GM19035 (cell line): ENCODE measurements around the gene SLC23A2.
A peak's percentile ranks its signal among the peaks of the same experiment; 100 is the strongest.

Source experiments
- ATAC-seq: cut with Tn5 transposase; IDR thresholded peaks from one replicate; pipeline ENCODE4 v1.9.1; 2021; ENCODE audit not compliant: unreplicated experiment

Gene SLC23A2

DNA sequence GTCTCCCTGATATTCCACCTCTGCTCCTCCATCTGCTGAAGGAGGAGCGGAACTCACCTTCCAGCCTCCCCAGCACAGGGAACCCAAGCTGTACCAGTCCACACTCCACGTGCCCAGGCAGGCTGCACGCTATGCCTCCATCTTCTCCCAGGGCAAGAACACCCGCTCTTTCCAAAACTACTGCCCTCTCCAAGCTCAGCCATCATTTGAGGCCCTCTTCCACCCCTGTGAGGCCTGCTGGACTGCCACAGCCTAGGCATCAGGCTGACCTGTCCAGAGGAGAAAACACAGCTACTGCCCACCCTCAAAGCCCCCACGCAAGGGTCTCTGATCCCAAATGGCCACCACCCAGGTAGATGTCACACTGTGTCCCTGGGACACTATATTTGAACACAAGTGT is 179.7 kb downstream of the SLC23A2 start:
- no peak for ATAC-seq

GRCh38 chr20:4820806-4821518 is 180.3 kb downstream of the SLC23A2 start:
- no peak for ATAC-seq

DNA sequence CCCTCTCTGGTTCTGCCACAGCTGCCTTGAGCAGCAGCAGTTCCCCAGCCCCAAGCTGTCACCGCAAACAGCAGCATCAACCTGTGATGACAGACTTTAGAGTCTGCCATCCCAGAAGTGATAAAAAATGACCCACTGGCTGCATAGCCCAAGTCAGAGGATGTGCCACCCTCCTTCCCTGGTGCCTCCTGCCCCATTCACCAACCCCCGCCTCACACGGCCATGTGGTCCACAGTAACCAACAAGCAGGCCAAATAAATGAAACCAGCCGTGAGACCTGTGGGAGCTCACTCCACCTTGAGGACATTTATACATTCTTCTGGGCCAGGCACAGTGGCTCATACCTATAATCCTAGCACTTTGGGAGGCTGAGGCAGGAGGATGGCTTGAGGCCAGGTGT is 181.4 kb downstream of the SLC23A2 start:
- ATAC-seq = no peak

DNA sequence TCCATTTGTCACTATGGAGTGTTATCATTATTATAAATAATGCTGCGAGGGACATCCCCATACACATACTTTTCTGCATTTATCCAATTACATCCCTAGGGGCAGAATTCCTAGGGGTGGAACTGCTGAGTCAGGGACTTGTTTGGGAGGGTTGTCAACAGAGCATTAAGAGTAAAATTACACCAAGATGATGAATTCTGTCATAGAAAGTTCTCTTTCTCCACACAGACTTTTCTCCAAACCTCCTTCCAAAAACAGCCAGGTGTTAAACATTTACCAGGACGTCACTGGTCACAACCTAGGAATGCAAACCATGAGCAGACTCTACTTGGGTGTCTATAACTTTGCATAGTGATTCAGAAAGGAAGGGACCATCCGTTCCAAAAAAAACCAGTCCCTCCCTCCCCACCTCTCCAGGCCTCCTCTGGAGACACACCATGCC is 184.1 kb downstream of the SLC23A2 start:
- no peak for ATAC-seq

DNA sequence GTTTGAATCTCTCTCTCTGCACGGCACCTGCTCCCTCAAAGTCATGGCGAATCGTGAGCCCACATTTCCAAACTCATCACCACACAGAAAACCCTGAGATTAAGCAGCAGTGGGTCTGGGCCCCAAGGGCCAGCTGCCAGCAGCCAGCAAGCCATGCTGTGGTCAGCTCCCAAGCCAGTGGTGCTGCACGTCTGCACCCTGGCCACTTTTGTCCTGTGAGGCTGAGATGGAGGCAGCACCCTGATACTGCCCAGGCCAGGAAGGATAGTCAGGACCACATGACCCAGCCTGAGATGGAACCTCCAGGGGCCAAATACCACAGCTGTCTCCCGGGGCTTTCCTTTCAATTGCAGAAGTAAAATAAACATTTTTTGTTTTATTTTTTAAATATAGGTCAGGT is 185.7 kb downstream of the SLC23A2 start:
- ATAC-seq = no peak

DNA sequence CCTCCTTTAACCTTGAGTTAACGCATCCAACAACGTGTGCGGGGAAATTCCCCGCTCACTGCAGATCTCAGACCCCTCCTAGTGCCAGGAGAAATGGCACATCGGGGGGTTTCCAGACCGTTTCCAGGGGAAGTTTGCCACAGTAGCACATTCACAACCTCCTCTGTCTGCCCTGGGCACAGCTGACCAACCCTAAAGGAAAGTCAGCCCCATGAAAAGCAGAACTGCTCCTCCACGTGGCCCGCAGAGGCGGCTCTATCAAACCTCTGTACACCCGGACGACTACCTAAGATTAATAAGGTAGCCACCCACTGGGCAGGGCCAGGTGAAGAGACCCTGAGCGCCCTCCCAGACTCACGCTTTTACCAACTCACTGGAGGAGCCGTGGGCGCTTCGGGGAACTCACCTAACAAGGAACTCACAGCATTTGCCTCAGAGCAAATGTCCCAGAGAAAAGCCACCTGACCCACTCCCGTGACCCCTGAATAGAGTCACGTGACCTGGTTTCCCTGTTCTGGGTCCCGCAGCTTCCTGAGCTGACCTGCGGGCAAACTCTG is 186.5 kb downstream of the SLC23A2 start:
- peak; percentile 58 for ATAC-seq

DNA sequence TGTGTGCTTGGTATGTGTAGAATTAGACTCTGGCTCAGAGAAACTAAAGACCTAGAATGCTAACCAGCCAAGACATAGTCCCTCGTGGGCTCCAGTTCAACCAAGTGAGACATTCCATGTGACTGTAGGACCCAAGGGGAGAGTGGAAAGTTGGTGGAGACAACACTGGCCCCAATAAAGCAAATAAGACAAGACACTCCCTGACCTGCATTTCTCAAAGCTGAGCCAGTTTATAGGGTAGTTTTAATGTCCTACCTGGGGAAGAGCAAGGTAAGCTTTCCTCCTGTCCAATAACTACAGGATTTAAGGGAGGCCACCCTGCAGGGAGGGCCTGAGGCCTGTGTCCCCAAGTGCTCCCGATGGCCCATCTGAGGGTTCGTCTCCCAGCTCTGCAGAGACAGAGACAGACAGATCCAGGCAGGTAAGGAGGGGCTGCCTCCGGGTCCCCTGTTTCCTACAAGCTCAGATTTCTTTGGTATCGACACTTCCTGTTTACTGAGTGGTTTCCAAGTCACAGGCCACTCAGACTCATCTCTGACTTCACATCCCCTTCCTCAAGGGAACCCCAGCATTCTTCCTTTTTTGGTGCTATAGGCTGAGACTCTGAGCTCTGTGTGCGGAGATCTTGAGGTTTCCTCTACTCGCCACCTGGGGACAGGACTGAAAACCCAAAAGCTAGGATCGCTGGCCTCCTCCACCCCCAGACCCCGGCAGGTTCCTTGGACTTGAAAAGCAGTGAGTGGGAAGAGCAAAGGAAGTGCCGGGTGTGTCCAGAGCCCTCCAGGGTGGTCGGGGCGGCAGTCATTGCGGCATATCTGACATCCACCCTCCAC is 187.2 kb downstream of the SLC23A2 start:
- peak; percentile 50 for ATAC-seq

DNA sequence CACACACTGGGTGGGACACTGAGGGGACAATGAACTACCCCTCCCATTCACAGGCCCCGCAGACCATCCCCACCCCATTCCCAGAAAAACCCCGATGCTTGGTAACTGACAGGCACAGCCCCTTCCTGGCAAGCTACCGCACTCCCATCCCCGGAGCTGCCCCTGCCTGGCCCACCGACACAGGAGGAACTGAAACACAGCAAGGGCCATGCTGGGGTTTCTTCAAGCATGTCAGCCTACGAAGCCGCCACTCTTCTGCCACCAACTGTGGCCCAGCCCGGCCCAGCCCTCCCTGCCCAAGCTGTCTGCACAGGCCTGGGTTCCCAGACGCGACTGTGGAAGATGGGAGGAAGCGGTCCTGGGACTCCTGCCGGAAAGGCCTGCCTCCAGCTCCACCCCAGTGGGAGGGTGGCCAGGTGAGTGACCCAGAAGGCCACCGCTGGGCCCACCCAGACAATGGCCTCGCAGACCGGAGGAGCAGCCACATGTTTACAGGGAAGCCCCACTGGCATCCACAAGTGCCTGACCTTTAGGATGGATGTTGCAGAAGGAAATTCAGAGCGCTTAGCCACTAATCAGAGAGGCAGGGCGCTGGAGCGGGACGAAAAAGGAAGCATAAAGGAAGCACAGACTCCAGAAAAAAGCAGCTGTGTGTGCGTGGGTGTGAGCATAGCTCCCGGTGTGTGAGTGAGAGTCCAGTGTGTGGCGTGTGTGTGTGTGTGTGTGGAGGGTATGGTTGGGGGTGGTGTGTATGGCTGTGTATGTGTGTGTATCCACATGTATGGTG is 188.0 kb downstream of the SLC23A2 start:
- peak; percentile 34 for ATAC-seq

- no peak for ATAC-seq
These were observed 188.7 kb downstream of the SLC23A2 start for GRCh38 chr20:4812641-4813075.

- ATAC-seq = no peak
These were observed 189.1 kb downstream of the SLC23A2 start for GRCh38 chr20:4812216-4812615.

DNA sequence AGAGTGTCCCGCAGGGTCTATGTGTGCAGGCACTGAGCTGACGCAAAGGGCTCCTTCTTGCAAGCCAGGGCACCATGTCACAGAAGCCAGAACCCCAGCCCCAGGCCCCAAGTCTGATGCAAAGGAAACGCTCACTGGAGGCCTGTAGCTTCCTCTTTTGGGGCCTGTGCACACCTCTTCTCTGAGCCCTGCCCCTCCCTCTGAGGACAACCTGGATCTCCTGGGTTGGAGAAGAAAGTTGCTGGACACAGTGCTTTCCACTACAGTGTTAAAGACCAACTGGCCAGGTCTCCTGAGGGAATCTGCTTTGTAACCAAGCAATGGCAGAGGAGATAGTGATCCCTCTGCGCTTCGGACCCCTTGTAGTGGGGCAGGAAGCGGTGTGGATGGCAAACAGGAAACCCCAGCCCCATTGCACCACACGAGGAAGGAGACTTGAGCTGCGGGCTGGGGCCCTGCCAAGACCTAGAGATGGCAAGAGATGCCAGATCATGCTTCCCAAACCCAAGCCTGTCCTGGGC is 189.6 kb downstream of the SLC23A2 start:
- ATAC-seq = no peak

DNA sequence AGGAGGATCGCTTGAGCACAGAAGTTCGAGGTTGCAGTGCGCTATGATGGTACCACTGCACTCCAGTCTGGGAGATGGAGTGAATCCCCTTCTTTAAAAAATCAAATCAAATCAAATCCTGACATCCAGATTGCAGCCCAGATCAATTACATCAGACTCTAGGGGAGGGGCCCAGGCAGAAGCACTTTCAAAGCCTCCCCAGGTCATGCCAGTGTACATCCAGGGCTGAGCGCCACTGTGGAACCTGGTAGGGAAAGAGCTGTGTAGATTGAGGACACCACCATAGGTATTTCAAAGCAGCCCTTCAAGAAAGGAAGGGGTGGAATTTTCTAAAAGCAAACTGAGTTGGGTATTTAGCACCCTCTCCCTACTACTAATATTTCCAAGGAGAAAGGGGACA is 190.1 kb downstream of the SLC23A2 start:
- no peak for ATAC-seq

GRCh38 chr20:4810426-4811019 is 190.8 kb downstream of the SLC23A2 start:
- no peak for ATAC-seq

- ATAC-seq = no peak
These were observed 191.6 kb downstream of the SLC23A2 start for GRCh38 chr20:4809707-4810106.

DNA sequence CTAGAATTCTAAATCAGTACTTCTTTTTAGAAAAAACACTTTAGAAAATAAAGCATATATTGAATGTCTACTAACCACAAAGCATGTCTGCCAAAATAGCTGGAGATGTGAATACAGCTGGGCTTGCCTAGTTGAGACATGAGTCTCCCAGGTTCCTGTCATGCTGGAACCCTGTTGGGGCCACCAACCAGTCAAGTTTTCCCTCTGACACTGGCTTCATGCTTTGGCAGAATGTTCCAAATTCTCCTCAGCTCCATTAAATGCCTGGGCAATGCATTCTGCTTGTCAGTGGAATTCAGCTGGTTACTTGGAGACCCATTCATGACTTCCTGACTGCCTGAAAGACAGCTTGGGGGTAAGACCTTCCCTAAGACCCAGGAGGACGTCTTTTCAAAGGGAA is 192.4 kb downstream of the SLC23A2 start:
- no peak for ATAC-seq

DNA sequence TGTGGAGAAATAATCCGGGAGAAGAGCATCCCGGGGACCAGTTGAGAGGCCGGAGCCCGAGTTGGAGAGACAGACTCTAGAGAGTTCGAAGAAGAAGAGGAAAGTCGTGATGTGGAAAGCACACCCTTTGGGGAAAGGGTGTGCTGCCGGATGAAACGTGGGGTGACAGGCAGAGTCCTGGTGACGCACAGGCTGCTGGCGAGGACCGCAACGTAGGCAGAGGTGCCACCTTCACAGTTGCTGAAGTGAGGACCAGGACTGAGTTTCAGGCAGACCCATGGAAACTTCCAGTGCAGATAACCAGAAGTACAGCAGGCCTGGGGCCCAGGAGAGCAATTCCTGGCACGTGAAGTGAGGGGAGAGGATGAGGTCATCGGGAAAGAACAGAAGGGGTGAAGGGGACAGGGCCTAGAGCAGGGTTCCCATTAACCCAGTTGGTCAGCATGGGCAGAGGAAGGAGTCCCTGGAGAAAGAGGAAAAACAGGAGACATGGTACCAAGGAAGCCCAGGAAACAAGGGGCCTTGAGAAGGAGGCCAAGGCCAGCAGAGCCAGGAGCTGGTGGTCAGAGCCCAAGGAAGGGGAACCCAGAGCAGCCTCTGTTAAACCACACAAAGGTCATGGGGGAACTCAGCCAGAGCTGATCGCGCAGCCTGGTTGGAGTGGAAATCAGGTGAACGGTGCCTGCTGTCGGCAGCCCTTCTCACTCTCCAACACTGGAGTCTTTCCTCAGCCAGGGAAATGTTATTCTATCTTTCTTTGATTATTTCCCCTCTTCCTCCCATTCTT is 195.5 kb downstream of the SLC23A2 start:
- ATAC-seq = no peak

DNA sequence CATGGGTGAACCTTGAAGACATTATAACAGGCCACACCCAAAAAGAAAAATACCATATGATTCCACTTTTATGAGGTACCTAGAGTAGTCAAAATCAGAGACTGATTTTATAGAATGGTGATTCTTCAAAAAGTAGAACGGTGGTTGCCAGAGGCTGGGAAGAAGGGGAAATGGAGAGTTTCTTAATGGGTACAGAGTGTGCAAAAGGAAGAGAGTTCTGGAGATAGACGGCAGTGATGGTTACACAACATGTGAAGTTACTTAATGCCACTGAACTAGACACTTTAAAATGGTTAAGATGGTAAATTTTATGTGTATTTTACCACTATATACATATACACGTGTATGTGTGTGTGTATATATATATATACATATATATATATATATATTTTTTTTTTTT is 198.8 kb downstream of the SLC23A2 start:
- ATAC-seq = no peak
